WTC11 (cell line): Measurements from ENCODE around the gene MVK.

Experiments used
- CREB1 ChIP-seq: sonication (generic); formaldehyde crosslinking; IDR thresholded peaks from 2 replicates; pipeline ENCODE4 v1.8.0; 2023; ENCODE audit warnings: mild to moderate bottlenecking, missing genetic modification reagents
- CTCF ChIP-seq: fragments of 200-600 bp; IDR thresholded peaks from 2 replicates; pipeline ENCODE4 v1.8.0; 2022; ENCODE audit warnings: antibody characterized with exemption
- FOXJ3 ChIP-seq: sonication (generic); formaldehyde crosslinking; IDR thresholded peaks from 2 replicates; pipeline ENCODE4 v1.9.0; 2021; ENCODE audit warnings: missing genetic modification reagents, mild to moderate bottlenecking, borderline replicate concordance
- GABPB1 ChIP-seq: sonication (generic); formaldehyde crosslinking; IDR thresholded peaks from 2 replicates; pipeline ENCODE4 v1.8.1; 2023; ENCODE audit warnings: mild to moderate bottlenecking, missing genetic modification reagents
- IRF1 ChIP-seq: sonication (generic); formaldehyde crosslinking; IDR thresholded peaks from 2 replicates; pipeline ENCODE4 v1.8.0; 2023; ENCODE audit warnings: missing genetic modification reagents
- JUN ChIP-seq: sonication (generic); formaldehyde crosslinking; IDR thresholded peaks from 2 replicates; pipeline ENCODE4 v1.8.0; 2023; ENCODE audit warnings: mild to moderate bottlenecking, missing genetic modification reagents
- MAX ChIP-seq: sonication (generic); formaldehyde crosslinking; IDR thresholded peaks from 2 replicates; pipeline ENCODE4 v1.8.0; 2022; ENCODE audit warnings: mild to moderate bottlenecking, missing genetic modification reagents
- OVOL2 ChIP-seq: fragments of 250-450 bp; sonication (Bioruptor Pico); IDR thresholded peaks from 2 replicates; pipeline ENCODE4 v1.9.0; 2021; ENCODE audit warnings: mild to moderate bottlenecking, borderline replicate concordance
- SMAD3 ChIP-seq: sonication (generic); formaldehyde crosslinking; IDR thresholded peaks from 2 replicates; pipeline ENCODE4 v1.8.0; 2022; ENCODE audit warnings: missing genetic modification reagents, mild to moderate bottlenecking, borderline replicate concordance

- no peak for TF ChIP-seq CTCF
- TF ChIP-seq JUN (CRISPR knock-in tag): no peak
- no peak for TF ChIP-seq SMAD3 (CRISPR knock-in tag)
- no peak for TF ChIP-seq IRF1 (CRISPR knock-in tag)
- TF ChIP-seq GABPB1: no peak
- TF ChIP-seq FOXJ3 (CRISPR knock-in tag): no peak
- no peak for TF ChIP-seq OVOL2
- TF ChIP-seq CREB1: no peak
- no peak for TF ChIP-seq MAX (CRISPR knock-in tag)
Observed at GRCh38 chr12:109541413-109541726, 32.2 kb upstream of the MVK start.
